ENCODE measurements around the gene COX6A2.

The COX6A2 gene

GRCh38 chr16:31428279-31428597 lies at the start of gene COX6A2:
COX6A2 (minus strand) TSS chr16:31428360; CDS start chr16:31428325, 35 bp downstream.
- DNase-seq (ENCODE audit: low read depth in 2 of 2), result no peak

- no peak for DNase-seq (ENCODE audit: low read depth in 2 of 2)
Measured at GRCh38 chr16:31477220-31478216, 49.4 kb upstream of the COX6A2 start.

- DNase-seq (ENCODE audit: low read depth in 2 of 2), result peak; percentile 78 to 92
Measured at GRCh38 chr16:31476303-31477219, 48.4 kb upstream of the COX6A2 start.

GRCh38 chr16:31475946-31476302 lies 47.8 kb upstream of the COX6A2 start:
- DNase-seq (ENCODE audit: low read depth in 2 of 2), result no peak

- no peak for DNase-seq (ENCODE audit: low read depth in 2 of 2)
Measured at GRCh38 chr16:31474773-31475738, 46.9 kb upstream of the COX6A2 start.

- no peak for DNase-seq (ENCODE audit: low read depth in 2 of 2)
Measured at GRCh38 chr16:31474173-31474714, 46.1 kb upstream of the COX6A2 start.

- no peak for DNase-seq (ENCODE audit: low read depth in 2 of 2)
Measured at GRCh38 chr16:31473264-31473984, 45.3 kb upstream of the COX6A2 start.

- peak in 1 of 2 donors; percentile 41 for DNase-seq (ENCODE audit: low read depth in 2 of 2)
Measured at GRCh38 chr16:31472709-31473203, 44.6 kb upstream of the COX6A2 start.

GRCh38 chr16:31471875-31472708 lies 43.9 kb upstream of the COX6A2 start, which contains the start of gene TGFB1I1:
TGFB1I1 (plus strand) TSS chr16:31472152; CDS start chr16:31472189, 37 bp downstream.
- no peak for DNase-seq (ENCODE audit: low read depth in 2 of 2)

GRCh38 chr16:31471241-31471874 lies 43.2 kb upstream of the COX6A2 start:
- DNase-seq (ENCODE audit: low read depth in 2 of 2), result no peak

GRCh38 chr16:31470615-31471014 lies 42.5 kb upstream of the COX6A2 start:
- no peak for DNase-seq (ENCODE audit: low read depth in 2 of 2)

GRCh38 chr16:31467858-31468257 lies 39.7 kb upstream of the COX6A2 start:
- DNase-seq (ENCODE audit: low read depth in 2 of 2), result no peak

- no peak for DNase-seq (ENCODE audit: low read depth in 2 of 2)
Measured at GRCh38 chr16:31467151-31467773, 39.1 kb upstream of the COX6A2 start.

- no peak for DNase-seq (ENCODE audit: low read depth in 2 of 2)
Measured at GRCh38 chr16:31466381-31466841, 38.3 kb upstream of the COX6A2 start.

- DNase-seq (ENCODE audit: low read depth in 2 of 2), result no peak
Measured at GRCh38 chr16:31465788-31466370, 37.7 kb upstream of the COX6A2 start.

- DNase-seq (ENCODE audit: low read depth in 2 of 2), result no peak
Measured at GRCh38 chr16:31464781-31465260, 36.7 kb upstream of the COX6A2 start.

- DNase-seq (ENCODE audit: low read depth in 2 of 2), result no peak
Measured at GRCh38 chr16:31464348-31464769, 36.2 kb upstream of the COX6A2 start.
